OCI-LY1 (cell line): Measurements from ENCODE around the gene CEP83.

Experiments used
- H2AFZ ChIP-seq: fragments of 200-600 bp; sonication (generic), shearing (Covaris generic); 2 replicates; pipeline ENCODE4 v1.6.0; 2014; ENCODE audit warnings: antibody characterized with exemption, mild to moderate bottlenecking, low read length
- H3F3A ChIP-seq: fragments of 200-600 bp; sonication (generic), shearing (Covaris generic); 2 replicates; pipeline ENCODE4 v1.6.0; 2014; ENCODE audit warnings: mild to moderate bottlenecking, antibody characterized with exemption, low read length, moderate library complexity; ENCODE audit not compliant: insufficient read depth
- H3K27ac ChIP-seq: fragments of 200-600 bp; sonication (generic); 2 replicates; pipeline ENCODE4 v1.5.1; 2014; ENCODE audit warnings: low read length, mixed run types, mild to moderate bottlenecking, low read depth; ENCODE audit not compliant: poor library complexity, severe bottlenecking
- H3K27me3 ChIP-seq: fragments of 200-600 bp; sonication (generic); 2 replicates; pipeline ENCODE4 v1.6.0; 2014; ENCODE audit warnings: antibody characterized with exemption, mild to moderate bottlenecking, low read length, moderate library complexity; ENCODE audit not compliant: insufficient read depth
- H3K36me3 ChIP-seq: fragments of 200-600 bp; sonication (generic); 2 replicates; pipeline ENCODE4 v1.6.1; 2014; ENCODE audit warnings: mild to moderate bottlenecking, antibody characterized with exemption, low read length, moderate library complexity, mixed read lengths; ENCODE audit not compliant: insufficient read depth
- H3K4me1 ChIP-seq: fragments of 200-600 bp; sonication (generic); 2 replicates; pipeline ENCODE4 v1.5.1; 2014; ENCODE audit warnings: mild to moderate bottlenecking, low read length, moderate library complexity; ENCODE audit not compliant: insufficient read depth, severe bottlenecking
- H3K4me2 ChIP-seq: fragments of 200-600 bp; sonication (generic), shearing (Covaris generic); 2 replicates; pipeline ENCODE4 v1.6.1; 2014; ENCODE audit warnings: low read length
- H3K4me3 ChIP-seq: fragments of 200-600 bp; sonication (generic); 2 replicates; pipeline ENCODE4 v1.5.1; 2014; ENCODE audit warnings: low read length, low read depth, mild to moderate bottlenecking, mixed read lengths; ENCODE audit not compliant: poor library complexity, severe bottlenecking
- H3K79me2 ChIP-seq: fragments of 200-600 bp; shearing (Covaris generic); 2 replicates; pipeline ENCODE4 v1.6.1; 2016; ENCODE audit warnings: mixed run types, low read length, mixed read lengths; ENCODE audit not compliant: insufficient read depth
- H3K9ac ChIP-seq: fragments of 200-600 bp; sonication (generic), shearing (Covaris generic); 2 replicates; pipeline ENCODE4 v1.6.1; 2014; ENCODE audit warnings: mild to moderate bottlenecking, low read length, mixed read lengths
- H3K9me2 ChIP-seq: fragments of 200-600 bp; sonication (generic), shearing (Covaris generic); 2 replicates; pipeline ENCODE4 v1.6.1; 2014; ENCODE audit warnings: low read depth, mild to moderate bottlenecking, low read length, mixed read lengths
- H3K9me3 ChIP-seq: fragments of 200-600 bp; shearing (Covaris generic); 2 replicates; pipeline ENCODE4 v1.6.1; 2014; ENCODE audit warnings: low read length, mixed read lengths
- H4K20me1 ChIP-seq: fragments of 200-600 bp; sonication (generic), shearing (Covaris generic); 2 replicates; pipeline ENCODE4 v1.6.0; 2016; ENCODE audit warnings: mild to moderate bottlenecking, low read length; ENCODE audit not compliant: insufficient read depth
- EZH2 ChIP-seq: fragments of 200-600 bp; sonication (generic), shearing (Covaris generic); IDR thresholded peaks from 2 replicates; pipeline ENCODE4 v1.8.0; 2017; ENCODE audit warnings: borderline replicate concordance, mixed run types, mild to moderate bottlenecking, antibody characterized with exemption, low read length, moderate library complexity, mixed read lengths
- TF ChIP-seq, protein P1 (sequence below): fragments of 200-600 bp; sonication (generic), shearing (Covaris generic); IDR thresholded peaks from 2 replicates; pipeline ENCODE4 v1.5.1; 2017; ENCODE audit warnings: mild to moderate bottlenecking, antibody characterized with exemption, low read length, moderate library complexity, mixed read lengths

Gene CEP83

DNA sequence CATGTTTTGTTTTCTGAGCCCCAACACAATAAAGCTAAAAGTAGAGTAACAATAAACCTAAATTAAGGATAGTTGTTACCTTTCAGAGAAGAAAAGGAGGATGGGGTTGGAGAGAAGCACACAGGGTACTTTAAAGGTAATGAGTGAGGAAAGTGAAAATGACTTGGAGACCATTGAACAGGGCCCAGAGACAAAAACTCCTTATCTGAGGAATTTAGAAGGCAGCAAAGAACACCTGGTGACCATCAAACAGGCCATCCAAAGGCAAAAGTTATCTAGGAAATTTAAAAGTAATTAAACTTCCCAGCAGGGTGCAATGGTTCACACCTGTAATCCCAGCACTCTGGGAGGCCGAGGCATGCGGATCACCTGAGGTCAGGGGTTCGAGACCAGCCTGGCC is 39.0 kb upstream of the CEP83 start:
- H3K36me3 ChIP-seq: no peaks in the 10 kb centered on the region

GRCh38 chr12:94498073-94498472 is 38.4 kb upstream of the CEP83 start:
- no peak overlapping the region for H3K4me3 ChIP-seq
- H3F3A ChIP-seq: no peaks in the 10 kb centered on the region
- no peak overlapping the region for H2AFZ ChIP-seq
- H3K79me2 ChIP-seq: no peaks in the 10 kb centered on the region
- TF ChIP-seq, protein P1, sequence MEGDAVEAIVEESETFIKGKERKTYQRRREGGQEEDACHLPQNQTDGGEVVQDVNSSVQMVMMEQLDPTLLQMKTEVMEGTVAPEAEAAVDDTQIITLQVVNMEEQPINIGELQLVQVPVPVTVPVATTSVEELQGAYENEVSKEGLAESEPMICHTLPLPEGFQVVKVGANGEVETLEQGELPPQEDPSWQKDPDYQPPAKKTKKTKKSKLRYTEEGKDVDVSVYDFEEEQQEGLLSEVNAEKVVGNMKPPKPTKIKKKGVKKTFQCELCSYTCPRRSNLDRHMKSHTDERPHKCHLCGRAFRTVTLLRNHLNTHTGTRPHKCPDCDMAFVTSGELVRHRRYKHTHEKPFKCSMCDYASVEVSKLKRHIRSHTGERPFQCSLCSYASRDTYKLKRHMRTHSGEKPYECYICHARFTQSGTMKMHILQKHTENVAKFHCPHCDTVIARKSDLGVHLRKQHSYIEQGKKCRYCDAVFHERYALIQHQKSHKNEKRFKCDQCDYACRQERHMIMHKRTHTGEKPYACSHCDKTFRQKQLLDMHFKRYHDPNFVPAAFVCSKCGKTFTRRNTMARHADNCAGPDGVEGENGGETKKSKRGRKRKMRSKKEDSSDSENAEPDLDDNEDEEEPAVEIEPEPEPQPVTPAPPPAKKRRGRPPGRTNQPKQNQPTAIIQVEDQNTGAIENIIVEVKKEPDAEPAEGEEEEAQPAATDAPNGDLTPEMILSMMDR: no peak
- no peak for TF ChIP-seq EZH2
- no peak overlapping the region for H3K4me2 ChIP-seq
- no peaks in the 10 kb centered on the region for H3K9me2 ChIP-seq
- H3K27me3 ChIP-seq: no peaks in the 10 kb centered on the region
- H3K9me3 ChIP-seq: peaks cover 11% of the 10 kb centered on the region; the same call in 1 of the 2 replicates
- no peaks in the 10 kb centered on the region for H3K36me3 ChIP-seq
- H3K27ac ChIP-seq: no peak overlapping the region
- H3K9ac ChIP-seq: no peak overlapping the region
- H4K20me1 ChIP-seq: no peaks in the 10 kb centered on the region
- no peaks in the 10 kb centered on the region for H3K4me1 ChIP-seq

More for the DNA sequence above, 39.0 kb upstream of the CEP83 start:
- Histone ChIP-seq H4K20me1 (no peaks in the 10 kb centered on the region), H3K4me1 (no peaks in the 10 kb centered on the region), H3K27ac (no peak overlapping the region), H3F3A (no peaks in the 10 kb centered on the region), H3K9me2 (no peaks in the 10 kb centered on the region), H3K4me3 (no peak overlapping the region), H3K9me3 (peaks cover 11% of the 10 kb centered on the region; the same call in 1 of the 2 replicates), H3K27me3 (no peaks in the 10 kb centered on the region), H2AFZ (no peak overlapping the region), H3K4me2 (no peak overlapping the region), H3K79me2 (no peaks in the 10 kb centered on the region), H3K9ac (no peak overlapping the region)
- TF ChIP-seq EZH2: no peak
- TF ChIP-seq, protein P1: no peak

GRCh38 chr12:94495445-94496115 is 35.9 kb upstream of the CEP83 start:
- TF ChIP-seq EZH2: no peak
- TF ChIP-seq, protein P1: no peak

More at GRCh38 chr12:94495445-94496115, 35.9 kb upstream of the CEP83 start:
- Histone ChIP-seq H3K4me1 (no peaks in the 10 kb centered on the region), H3K27ac (no peak overlapping the region), H3F3A (no peaks in the 10 kb centered on the region), H3K36me3 (no peaks in the 10 kb centered on the region), H3K4me3 (no peak overlapping the region), H4K20me1 (no peaks in the 10 kb centered on the region), H3K9me3 (peaks cover 11% of the 10 kb centered on the region; the same call in 1 of the 2 replicates), H3K79me2 (no peaks in the 10 kb centered on the region), H3K4me2 (no peak overlapping the region), H3K9me2 (no peaks in the 10 kb centered on the region), H2AFZ (no peak overlapping the region), H3K27me3 (no peaks in the 10 kb centered on the region), H3K9ac (no peak overlapping the region)
